ENCODE results near the gene SLC7A6.
A peak's percentile ranks its signal among the peaks of the same experiment; 100 is the strongest.

Gene SLC7A6

GRCh38 chr16:68299571-68300453 is 35.5 kb downstream of the SLC7A6 start:
- H3K4me3 ChIP-seq (ENCODE audit: low read depth, low read length), result no peak overlapping the region
- no peak for DNase-seq (ENCODE audit: low read depth)
- TF ChIP-seq, protein P1, sequence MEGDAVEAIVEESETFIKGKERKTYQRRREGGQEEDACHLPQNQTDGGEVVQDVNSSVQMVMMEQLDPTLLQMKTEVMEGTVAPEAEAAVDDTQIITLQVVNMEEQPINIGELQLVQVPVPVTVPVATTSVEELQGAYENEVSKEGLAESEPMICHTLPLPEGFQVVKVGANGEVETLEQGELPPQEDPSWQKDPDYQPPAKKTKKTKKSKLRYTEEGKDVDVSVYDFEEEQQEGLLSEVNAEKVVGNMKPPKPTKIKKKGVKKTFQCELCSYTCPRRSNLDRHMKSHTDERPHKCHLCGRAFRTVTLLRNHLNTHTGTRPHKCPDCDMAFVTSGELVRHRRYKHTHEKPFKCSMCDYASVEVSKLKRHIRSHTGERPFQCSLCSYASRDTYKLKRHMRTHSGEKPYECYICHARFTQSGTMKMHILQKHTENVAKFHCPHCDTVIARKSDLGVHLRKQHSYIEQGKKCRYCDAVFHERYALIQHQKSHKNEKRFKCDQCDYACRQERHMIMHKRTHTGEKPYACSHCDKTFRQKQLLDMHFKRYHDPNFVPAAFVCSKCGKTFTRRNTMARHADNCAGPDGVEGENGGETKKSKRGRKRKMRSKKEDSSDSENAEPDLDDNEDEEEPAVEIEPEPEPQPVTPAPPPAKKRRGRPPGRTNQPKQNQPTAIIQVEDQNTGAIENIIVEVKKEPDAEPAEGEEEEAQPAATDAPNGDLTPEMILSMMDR (IDR thresholded peaks at IDR 0.05; ENCODE audit: insufficient read depth, low read depth, low read length, missing control alignments), result no peak

- H3K4me3 ChIP-seq (ENCODE audit: low read depth, low read length), result no peak overlapping the region
- TF ChIP-seq, protein P1 (IDR thresholded peaks at IDR 0.05; ENCODE audit: insufficient read depth, low read depth, low read length, missing control alignments), result no peak
- DNase-seq (ENCODE audit: low read depth), result no peak
These were observed 36.6 kb downstream of the SLC7A6 start for GRCh38 chr16:68300734-68301459.

DNA sequence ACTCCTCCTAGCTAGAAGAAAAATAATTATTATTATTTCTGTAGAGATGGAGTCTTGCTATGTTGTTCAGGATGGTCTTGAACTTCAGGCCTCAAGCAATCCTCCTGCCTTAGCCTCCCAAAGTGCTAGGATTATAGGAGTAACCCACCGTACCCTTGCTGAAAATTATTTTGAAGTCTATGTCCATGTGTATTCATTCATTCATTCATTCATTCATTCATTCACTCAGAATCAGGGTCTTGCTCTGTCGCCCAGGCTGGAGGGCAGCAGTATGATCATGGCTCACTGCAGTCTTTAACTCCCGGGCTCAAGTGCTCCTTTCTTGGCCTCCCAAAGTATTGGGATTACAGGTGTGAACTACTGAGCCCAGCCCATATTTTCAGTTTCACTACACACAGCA is 42.3 kb downstream of the SLC7A6 start:
- H3K4me3 ChIP-seq (ENCODE audit: low read depth, low read length), result no peak overlapping the region
- DNase-seq (ENCODE audit: low read depth), result no peak
- TF ChIP-seq, protein P1 (IDR thresholded peaks at IDR 0.05; ENCODE audit: insufficient read depth, low read depth, low read length, missing control alignments), result no peak

DNA sequence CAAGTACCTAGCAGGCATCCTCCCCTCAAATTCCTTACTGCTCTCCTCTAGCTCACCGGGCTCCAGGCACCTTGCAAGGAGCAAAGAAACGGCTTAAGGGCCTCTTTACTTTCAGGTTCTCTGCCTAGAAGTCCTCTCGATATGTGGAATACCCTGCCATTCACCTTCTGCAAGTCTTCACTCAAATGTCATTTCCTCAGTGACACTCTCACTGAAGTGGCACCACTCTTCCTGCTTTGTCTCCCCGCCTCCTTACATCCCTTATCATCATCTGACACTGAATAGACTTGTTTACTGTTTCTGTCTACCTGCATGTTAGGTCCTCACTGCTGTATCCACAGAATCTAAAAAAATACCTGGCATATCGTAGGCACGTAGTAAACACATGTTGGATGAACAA is 45.5 kb downstream of the SLC7A6 start:
- TF ChIP-seq, protein P1 (IDR thresholded peaks at IDR 0.05; ENCODE audit: insufficient read depth, low read depth, low read length, missing control alignments), result no peak
- peak overlapping the region; percentile 89 for H3K4me3 ChIP-seq (ENCODE audit: low read depth, low read length)
- peak; percentile 42 for DNase-seq (ENCODE audit: low read depth)

DNA sequence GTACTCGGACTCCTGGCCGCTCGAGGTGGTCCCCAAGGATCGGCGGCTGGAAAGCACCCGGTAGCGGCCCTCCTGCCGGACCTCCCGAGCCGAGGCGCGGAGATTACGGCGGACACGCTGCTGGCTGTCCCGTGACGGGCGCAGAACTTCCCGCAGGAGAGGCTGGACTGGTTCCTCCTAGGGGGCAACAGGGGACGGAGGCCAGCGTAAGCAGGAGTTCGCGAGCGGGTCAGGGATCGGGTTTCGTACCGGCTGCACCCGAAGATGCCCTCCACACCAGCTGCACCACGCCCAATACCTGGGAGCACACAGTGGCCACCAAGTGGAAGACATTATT is 46.1 kb downstream of the SLC7A6 start:
- peak overlapping the region; percentile 89 for H3K4me3 ChIP-seq (ENCODE audit: low read depth, low read length)
- TF ChIP-seq, protein P1 (IDR thresholded peaks at IDR 0.05; ENCODE audit: insufficient read depth, low read depth, low read length, missing control alignments), result no peak
- no peak for DNase-seq (ENCODE audit: low read depth)

DNA sequence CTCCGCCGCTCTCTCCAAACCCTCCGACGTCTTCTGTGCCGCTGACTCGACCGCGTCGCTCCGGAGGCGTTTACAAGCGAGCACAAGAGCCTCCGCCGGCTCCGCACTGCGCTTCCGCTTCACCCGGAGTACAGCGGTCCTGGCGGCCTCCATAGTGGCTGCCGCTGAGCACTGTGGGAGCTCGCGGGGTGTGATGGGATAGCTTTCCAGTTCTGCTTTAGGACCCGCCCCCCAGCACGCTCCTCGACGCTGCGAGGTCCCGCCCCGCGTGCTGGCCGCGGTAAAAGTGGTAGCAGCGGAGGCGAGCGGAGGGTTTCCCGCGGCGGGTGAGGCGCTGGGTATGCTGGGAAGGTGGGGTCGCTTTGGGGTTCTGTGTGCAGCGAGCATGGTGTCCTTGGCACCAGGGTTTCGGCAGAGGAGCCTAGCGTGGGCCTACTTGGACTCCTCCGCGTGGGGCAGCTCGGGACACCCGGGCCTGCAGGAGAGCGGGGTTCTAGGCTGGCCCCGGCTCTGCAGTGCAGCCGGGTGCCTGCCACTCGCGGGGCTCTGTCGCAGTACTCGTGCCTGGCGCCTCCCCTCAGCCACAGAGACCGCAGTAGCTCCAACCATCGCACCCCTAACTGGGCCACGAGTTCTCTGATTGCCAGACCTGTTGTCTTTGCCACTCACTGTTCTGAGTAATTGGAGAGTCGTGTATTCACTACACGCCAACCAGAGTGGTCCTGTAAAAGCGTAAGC is 46.6 kb downstream of the SLC7A6 start, which contains the start of the genes PRMT7 and SLC7A6OS:
PRMT7 (plus strand) TSS at position 246 of the 738 bp plus-strand sequence. CDS start 4,961 bp downstream, outside the sequence.
SLC7A6OS (minus strand) TSS at position 173 of the 738 bp plus-strand sequence; CDS start at position 153, 20 bp downstream.
- TF ChIP-seq, protein P1 (IDR thresholded peaks at IDR 0.05; ENCODE audit: insufficient read depth, low read depth, low read length, missing control alignments), result no peak
- peak within 1 kb of the TSS; percentile 89 for H3K4me3 ChIP-seq (ENCODE audit: low read depth, low read length)
- DNase-seq (ENCODE audit: low read depth), result peak; percentile 95
